Heart left ventricle (tissue), 13 donors: ENCODE data around the gene USP2.

Experiments used
- CTCF ChIP-seq, 12 donors: fragments of 200-600 bp; sonication (generic) in 4 of 12; IDR thresholded peaks; one replicate each; pipeline versions ENCODE4 v1.5.0 to v1.8.0; 2018 to 2022; ENCODE audit warnings: antibody characterized with exemption in 12 of 12, mild to moderate bottlenecking in 5 of 12
- POLR2A ChIP-seq, 2 donors: fragments of 450-650 bp; IDR thresholded peaks; one replicate each; pipeline ENCODE4 v1.6.1; 2017; ENCODE audit warnings: antibody characterized with exemption in 2 of 2, mild to moderate bottlenecking in 2 of 2, moderate library complexity in 2 of 2
- donor health status: ischemic (EF 13 %, LVEDD 7.1; RV severe dilation, severe dysfunction).
- donor health status: DM: no; HTN: yes; CAD: no.
- donor health status: DM: no; HTN: no; CAD: no.
- donor health status: ischemic (EF 25% LVEDD 6.9; RV normal size, moderate dysfunction).
- donor health status: ischemic (EF 25% LVEDD 5.7; RV mildly dilated, moderate dysfunction).
- donor health status: ischemic (EF 35%, LVEDD 5.7; RV mildly dilated, moderate dysfunction).
- donor health status: nonischemic (EF 11% LVEDD 7.7; RV severe dilation, severe dysfunction).
- donor health status: DM: yes; HTN: yes; CAD: no.
- donor health status: PGD.
- donor health status: ischemic (EF 29% LVEDD 5.4; RV normal size, mild dysfunction).
- donor health status: nonischemic (EF 23%, LVEDD 6.1; RV moderate dilation, normal function).

DNA sequence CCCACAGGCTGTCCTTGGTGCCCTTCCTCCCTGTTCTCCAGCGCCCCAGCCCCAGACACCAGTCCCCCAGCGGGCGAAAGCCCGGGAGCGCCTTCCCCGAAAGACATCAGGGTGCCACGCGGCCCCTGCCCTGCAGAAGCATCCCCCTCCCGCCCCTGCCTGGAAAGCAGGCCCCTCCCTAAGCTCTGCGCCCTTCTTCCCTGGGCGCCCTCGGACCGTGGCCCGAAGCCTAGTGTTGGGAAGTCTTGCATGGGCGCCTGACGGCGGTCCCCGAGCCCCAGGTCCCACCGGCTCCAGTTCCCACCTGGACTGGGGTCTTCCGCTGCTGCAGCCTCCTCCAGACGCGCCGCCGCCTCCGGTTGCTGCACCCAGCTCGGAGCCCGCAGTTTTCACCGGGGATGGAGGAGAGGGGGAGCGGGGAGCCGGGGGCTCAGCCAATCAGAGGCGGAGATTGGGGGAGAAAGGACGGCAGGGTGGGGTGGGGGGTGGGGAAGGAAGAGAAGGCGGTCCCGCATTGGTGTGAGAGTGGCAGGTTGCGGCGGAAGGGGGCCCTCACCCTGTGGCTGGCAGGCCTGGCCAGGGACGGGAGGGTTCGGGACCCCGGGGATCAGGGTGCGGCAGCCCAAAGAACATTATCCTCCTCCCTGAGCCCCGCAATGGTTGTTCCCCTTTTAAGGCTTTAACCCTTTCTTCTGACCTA lies 41.5 kb upstream of the USP2 start, which contains the start of gene THY1:
- TF ChIP-seq CTCF (IDR thresholded peaks at IDR 0.05) (no peak), POLR2A (IDR thresholded peaks at IDR 0.05) (no peak)
